Erythroblast (primary cell): Measurements from ENCODE around the gene REEP3.

Source experiments
- GATA1 ChIP-seq: IDR thresholded peaks from 2 replicates; pipeline ENCODE4 v1.6.1; 2011; ENCODE audit warnings: low read depth, mild to moderate bottlenecking, control low read depth, low read length, moderate library complexity
- POLR2A ChIP-seq: IDR thresholded peaks from 2 replicates; pipeline ENCODE4 v1.6.1; 2011; ENCODE audit warnings: mild to moderate bottlenecking, low read length

DNA sequence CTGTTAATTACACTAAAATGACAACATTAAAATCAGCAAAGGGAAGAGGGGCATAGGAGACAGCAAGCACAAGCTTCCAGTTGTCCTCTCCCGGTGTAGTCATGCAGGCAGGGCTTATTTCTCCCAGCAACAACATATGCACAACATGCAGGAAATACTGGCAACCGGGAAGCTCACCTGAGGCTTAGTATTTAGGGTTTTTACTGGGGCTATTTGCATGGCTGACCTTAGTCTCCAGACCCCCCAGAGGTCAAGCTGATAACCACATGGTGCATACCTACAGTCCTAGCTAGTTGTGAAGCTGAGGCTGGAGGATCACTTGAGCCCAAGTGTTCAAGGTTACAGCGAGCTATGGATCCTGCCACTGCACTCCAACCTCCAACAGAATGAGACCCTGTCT, 42.6 kb upstream of the REEP3 start:
- TF ChIP-seq POLR2A (no peak), GATA1 (no peak)
